GM12878 (cell line): ENCODE data around the gene ARAP2. TPM values are rescaled to one million over a fixed set of nuclear protein-coding genes. Genes with fewer than 3 reads are reported as not detected.

ENCODE experiments used
- CBFB ChIP-seq: IDR thresholded peaks from 2 replicates; pipeline ENCODE4 v1.6.1; 2016; ENCODE audit warnings: antibody characterized with exemption, low read depth
- CBX5 ChIP-seq: sonication (generic); IDR thresholded peaks from 2 replicates; pipeline ENCODE4 v1.6.1; 2016; ENCODE audit warnings: low read depth, moderate library complexity, mild to moderate bottlenecking, inconsistent platforms
- CEBPZ ChIP-seq: fragments of 150-350 bp; IDR thresholded peaks from 2 replicates; pipeline ENCODE4 v1.6.1; 2016; ENCODE audit warnings: low read depth, low read length
- DPF2 ChIP-seq: fragments of 450-650 bp; IDR thresholded peaks from 2 replicates; pipeline ENCODE4 v1.6.1; 2017; ENCODE audit warnings: mild to moderate bottlenecking
- EP300 ChIP-seq, 2 experiments: fragments of 150-350 bp in 1 of 2; IDR thresholded peaks; 2 replicates each; pipeline ENCODE4 v1.6.1; 2011 to 2012; ENCODE audit warnings: low read depth in 2 of 2, low read length in 2 of 2, borderline replicate concordance in 1 of 2, improper control_type of control experiment in 1 of 2, inconsistent platforms in 1 of 2; ENCODE audit not compliant: control insufficient read depth in 1 of 2
- ESRRA ChIP-seq: IDR thresholded peaks from 2 replicates; pipeline ENCODE4 v1.6.1; 2012; ENCODE audit warnings: mild to moderate bottlenecking, low read length, improper control_type of control experiment
- FOXK2 ChIP-seq: fragments of 450-650 bp; IDR thresholded peaks from 2 replicates; pipeline ENCODE4 v1.6.1; 2017; ENCODE audit warnings: mild to moderate bottlenecking, moderate library complexity
- KLF5 ChIP-seq: fragments of 450-650 bp; IDR thresholded peaks from 2 replicates; pipeline ENCODE4 v1.6.1; 2014; ENCODE audit warnings: mild to moderate bottlenecking; ENCODE audit not compliant: partially characterized antibody
- MLLT1 ChIP-seq: fragments of 450-650 bp; IDR thresholded peaks from 2 replicates; pipeline ENCODE4 v1.6.1; 2016; ENCODE audit warnings: mild to moderate bottlenecking
- MYC ChIP-seq: IDR thresholded peaks from 2 replicates; pipeline ENCODE4 v1.6.1; 2011; ENCODE audit warnings: mild to moderate bottlenecking, low read length, moderate library complexity, inconsistent platforms; ENCODE audit not compliant: insufficient read depth, insufficient replicate concordance, insufficient read length, severe bottlenecking
- NBN ChIP-seq: fragments of 450-650 bp; IDR thresholded peaks from 2 replicates; pipeline ENCODE4 v1.6.1; 2016
- NR2C1 ChIP-seq: fragments of 450-650 bp; IDR thresholded peaks from 2 replicates; pipeline ENCODE4 v1.6.1; 2017; ENCODE audit warnings: antibody characterized with exemption, mild to moderate bottlenecking, moderate library complexity
- POLR2AphosphoS2 ChIP-seq: IDR thresholded peaks from 2 replicates; pipeline ENCODE4 v1.6.1; 2011; ENCODE audit warnings: low read depth, mild to moderate bottlenecking, low read length, improper control_type of control experiment, moderate library complexity
- PRDM15 ChIP-seq: fragments of 450-650 bp; formaldehyde crosslinking; IDR thresholded peaks from 2 replicates; pipeline ENCODE4 v1.4.0; 2020; ENCODE audit warnings: mild to moderate bottlenecking, moderate library complexity
- RB1 ChIP-seq: fragments of 450-650 bp; formaldehyde crosslinking; IDR thresholded peaks from 2 replicates; pipeline ENCODE4 v1.6.1; 2017; ENCODE audit warnings: mild to moderate bottlenecking, borderline replicate concordance
- SMARCA5 ChIP-seq: fragments of 450-650 bp; IDR thresholded peaks from 2 replicates; pipeline ENCODE4 v1.6.1; 2017; ENCODE audit warnings: mild to moderate bottlenecking
- SMC3 ChIP-seq: IDR thresholded peaks from 2 replicates; pipeline ENCODE4 v1.6.1; 2011; ENCODE audit warnings: low read length, improper control_type of control experiment, borderline replicate concordance
- STAT1 ChIP-seq: fragments of 450-650 bp; conservative IDR thresholded peaks from 2 replicates; pipeline ENCODE4 v1.6.1; 2014; ENCODE audit warnings: antibody characterized with exemption, mild to moderate bottlenecking
- TAF1 ChIP-seq: IDR thresholded peaks from 2 replicates; pipeline ENCODE4 v1.6.1; 2011; ENCODE audit warnings: mild to moderate bottlenecking, low read depth, low read length, borderline replicate concordance
- TBL1XR1 ChIP-seq: IDR thresholded peaks from 2 replicates; pipeline ENCODE4 v1.6.1; 2012; ENCODE audit warnings: low read depth, low read length, improper control_type of control experiment
- TCF7 ChIP-seq: IDR thresholded peaks from 2 replicates; pipeline ENCODE4 v1.6.1; 2014; ENCODE audit warnings: antibody characterized with exemption, borderline replicate concordance
- WRNIP1 ChIP-seq: IDR thresholded peaks from 2 replicates; pipeline ENCODE4 v1.6.1; 2011; ENCODE audit warnings: low read depth, low read length, improper control_type of control experiment, borderline replicate concordance
- ZNF24 ChIP-seq: fragments of 450-650 bp; IDR thresholded peaks from 2 replicates; pipeline ENCODE4 v1.6.1; 2017; ENCODE audit warnings: antibody characterized with exemption, mild to moderate bottlenecking
- ZNF384 ChIP-seq: IDR thresholded peaks from 2 replicates; pipeline ENCODE4 v1.6.1; 2012; ENCODE audit warnings: low read depth, mild to moderate bottlenecking, low read length, improper control_type of control experiment, borderline replicate concordance
- ZNF622 ChIP-seq: fragments of 450-650 bp; IDR thresholded peaks from 2 replicates; pipeline ENCODE4 v1.6.1; 2017; ENCODE audit warnings: mild to moderate bottlenecking, inconsistent platforms
- polyA plus RNA-seq, 11 experiments: library from polyadenylated mRNA; depleted of rRNA in 4 of 11; unstranded in 6 of 11; stranded (reverse) in 5 of 11; fragments of >200 nt; fragmentation: Nextera tagmentation in 4 of 11; fragmentation: Illumina TruSeq in 1 of 11; extraction: Ambion mirVana in 4 of 11; extraction: Trizol in 1 of 11; gene quantifications; 1 replicate in 1 of 11; 2 replicates in 10 of 11; pipeline versions ENCODE4 v1.2.1 to v1.2.3, GENCODE V29; 2011 to 2016; ENCODE audit warnings: inconsistent platforms in 2 of 11, missing spikeins in 2 of 11, low read depth in 1 of 11
- total RNA-seq, 4 experiments: library from RNA; depleted of rRNA in 3 of 4; stranded (reverse); fragments of >200 nt in 3 of 4; fragmentation: Illumina TruSeq in 1 of 4; extraction: Trizol in 1 of 4; gene quantifications; 2 replicates each; pipeline versions ENCODE4 v1.2.1 to v1.2.3, GENCODE V29; 2013 to 2021

Gene ARAP2
- total and polyA plus RNA-seq, 10 of the 15 experiments (the other 5 are each of a cell fraction or from before 2014, with no cell fraction given) = 5.4 to 36.1 (median 12.2) TPM

- TF ChIP-seq MLLT1 = no peak
- TF ChIP-seq KLF5 = no peak
- TF ChIP-seq FOXK2 = no peak
- TF ChIP-seq DPF2 = peak; percentile 78
- TF ChIP-seq STAT1 = no peak
- TF ChIP-seq WRNIP1 = no peak
- TF ChIP-seq TAF1 = no peak
- TF ChIP-seq NR2C1 = no peak
- no peak for TF ChIP-seq ESRRA
- TF ChIP-seq PRDM15 (CRISPR knock-in tag) = no peak
- peak; percentile 86 for TF ChIP-seq NBN
- no peak for TF ChIP-seq RB1
- TF ChIP-seq CEBPZ = no peak
- TF ChIP-seq CBFB = no peak
- 0 out of 2 replicates have a peak, but pooled peaks have one; percentile 10 for TF ChIP-seq TCF7
- no peak for TF ChIP-seq SMC3
- TF ChIP-seq ZNF24 = peak; percentile 79
- no peak for TF ChIP-seq SMARCA5
- no peak for TF ChIP-seq MYC
- no peak for TF ChIP-seq ZNF384
- no peak for TF ChIP-seq ZNF622
- peak; percentile 86; the same call in 1 of the 2 replicates for TF ChIP-seq CBX5
- TF ChIP-seq EP300 (IDR thresholded peaks at IDR 0.05; ENCODE audit: borderline replicate concordance in 1 of 2, control insufficient read depth in 1 of 2, low read depth in 2 of 2, low read length in 2 of 2) = peak; percentile 82 to 95
- TF ChIP-seq TBL1XR1 = no peak
- TF ChIP-seq POLR2AphosphoS2 = no peak
Measured at GRCh38 chr4:36081185-36081584, 163.1 kb downstream of the ARAP2 start (continued).
